ENCODE data around the gene YBEY.
"Not testable (repeated sequence)": the region's sequence is repeated elsewhere in the genome, so short reads cannot be mapped to it uniquely, and the experiment has no call there.

Gene YBEY

DNA sequence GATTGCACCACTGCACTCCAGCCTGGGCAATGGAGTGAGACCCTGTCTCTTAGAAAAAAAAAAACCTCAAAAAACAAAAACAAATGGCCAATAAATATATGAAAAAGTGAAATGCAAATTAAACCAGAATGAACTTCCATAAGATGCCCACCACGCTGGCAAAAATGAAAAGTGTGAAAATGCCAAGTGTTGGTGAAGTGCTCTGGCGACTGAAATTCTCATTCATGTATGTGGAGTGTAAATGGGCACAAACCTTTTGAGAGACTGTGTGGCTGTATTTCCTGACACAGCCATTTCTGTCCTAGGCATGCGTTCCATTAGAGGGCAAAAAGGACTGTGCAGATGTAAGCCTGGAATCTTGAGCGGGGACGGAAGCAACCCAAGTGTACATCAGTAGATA, 18.3 kb downstream of the YBEY start:
- no peak for DNase-seq (ENCODE audit: low spot score)
- no peak overlapping the region for H3K27ac ChIP-seq
- H3K4me3 ChIP-seq, result no peak overlapping the region
- TF ChIP-seq, protein P1, sequence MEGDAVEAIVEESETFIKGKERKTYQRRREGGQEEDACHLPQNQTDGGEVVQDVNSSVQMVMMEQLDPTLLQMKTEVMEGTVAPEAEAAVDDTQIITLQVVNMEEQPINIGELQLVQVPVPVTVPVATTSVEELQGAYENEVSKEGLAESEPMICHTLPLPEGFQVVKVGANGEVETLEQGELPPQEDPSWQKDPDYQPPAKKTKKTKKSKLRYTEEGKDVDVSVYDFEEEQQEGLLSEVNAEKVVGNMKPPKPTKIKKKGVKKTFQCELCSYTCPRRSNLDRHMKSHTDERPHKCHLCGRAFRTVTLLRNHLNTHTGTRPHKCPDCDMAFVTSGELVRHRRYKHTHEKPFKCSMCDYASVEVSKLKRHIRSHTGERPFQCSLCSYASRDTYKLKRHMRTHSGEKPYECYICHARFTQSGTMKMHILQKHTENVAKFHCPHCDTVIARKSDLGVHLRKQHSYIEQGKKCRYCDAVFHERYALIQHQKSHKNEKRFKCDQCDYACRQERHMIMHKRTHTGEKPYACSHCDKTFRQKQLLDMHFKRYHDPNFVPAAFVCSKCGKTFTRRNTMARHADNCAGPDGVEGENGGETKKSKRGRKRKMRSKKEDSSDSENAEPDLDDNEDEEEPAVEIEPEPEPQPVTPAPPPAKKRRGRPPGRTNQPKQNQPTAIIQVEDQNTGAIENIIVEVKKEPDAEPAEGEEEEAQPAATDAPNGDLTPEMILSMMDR (IDR thresholded peaks at IDR 0.05), result no peak

DNA sequence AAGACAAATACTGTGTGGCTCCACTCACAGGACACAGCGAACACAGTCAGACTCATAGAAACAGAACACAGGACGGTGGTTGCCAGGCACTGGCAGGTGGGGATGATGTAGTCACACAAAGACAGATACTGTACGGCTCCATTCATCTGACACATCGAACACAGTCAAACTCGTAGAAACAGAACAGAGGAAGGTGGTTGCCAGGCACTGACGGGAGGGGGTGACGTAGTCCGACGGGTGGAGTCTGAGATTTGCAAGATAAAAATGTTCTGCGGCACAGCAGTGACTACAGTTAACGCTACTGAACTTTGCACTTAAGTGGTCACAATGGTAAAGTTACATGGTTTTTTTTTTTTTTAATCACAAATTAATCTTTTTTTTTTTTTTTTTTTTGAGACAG, 18.8 kb downstream of the YBEY start:
- Histone ChIP-seq H3K27ac (no peak overlapping the region), H3K4me3 (no peak overlapping the region)
- DNase-seq (ENCODE audit: low spot score), result no peak
- TF ChIP-seq, protein P1 (IDR thresholded peaks at IDR 0.05), result no peak

DNA sequence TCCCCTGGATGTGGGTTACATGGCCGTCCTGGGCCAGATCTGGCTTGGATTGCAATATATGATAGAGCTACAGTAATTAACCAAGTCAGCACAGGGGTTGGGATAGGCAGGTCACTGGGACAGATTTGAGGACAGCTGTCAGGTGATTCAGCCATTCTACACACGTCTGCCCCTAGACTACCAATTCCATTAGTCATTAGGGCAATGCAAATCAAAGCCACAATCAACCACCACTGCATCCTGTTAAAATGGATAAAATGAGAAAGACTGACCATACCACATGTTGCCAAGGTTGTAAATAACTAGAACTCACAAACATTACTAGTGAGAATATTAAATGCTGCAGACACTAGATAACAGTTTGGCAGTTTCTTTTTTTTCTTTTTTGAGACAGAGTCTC, 21.5 kb downstream of the YBEY start:
- no peak for DNase-seq (ENCODE audit: low spot score)
- Histone ChIP-seq H3K4me3 (no peak overlapping the region), H3K27ac (no peak overlapping the region)
- TF ChIP-seq, protein P1 (IDR thresholded peaks at IDR 0.05), result no peak

DNA sequence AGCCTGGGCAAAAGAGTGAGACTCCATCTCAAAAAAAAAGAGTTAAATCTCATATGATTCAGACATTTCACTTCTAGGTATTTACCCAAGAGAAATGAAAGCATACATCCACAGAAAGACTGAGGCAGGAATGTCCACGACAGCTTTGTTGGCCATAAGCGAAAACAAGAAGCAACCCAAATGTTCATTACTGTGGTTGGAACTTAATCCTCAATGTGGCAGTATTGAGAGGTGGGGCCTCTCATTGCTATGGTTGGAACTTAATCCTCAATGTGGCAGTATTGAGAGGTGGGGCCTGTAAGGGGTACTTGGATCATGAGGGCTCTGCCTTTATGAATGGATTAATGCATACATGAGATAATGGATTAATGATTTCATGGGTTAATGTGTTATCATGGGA, 22.3 kb downstream of the YBEY start:
- no peak for DNase-seq (ENCODE audit: low spot score)
- TF ChIP-seq, protein P1 (IDR thresholded peaks at IDR 0.05), result no peak
- no peak overlapping the region for H3K4me3 ChIP-seq
- no peak overlapping the region for H3K27ac ChIP-seq

DNA sequence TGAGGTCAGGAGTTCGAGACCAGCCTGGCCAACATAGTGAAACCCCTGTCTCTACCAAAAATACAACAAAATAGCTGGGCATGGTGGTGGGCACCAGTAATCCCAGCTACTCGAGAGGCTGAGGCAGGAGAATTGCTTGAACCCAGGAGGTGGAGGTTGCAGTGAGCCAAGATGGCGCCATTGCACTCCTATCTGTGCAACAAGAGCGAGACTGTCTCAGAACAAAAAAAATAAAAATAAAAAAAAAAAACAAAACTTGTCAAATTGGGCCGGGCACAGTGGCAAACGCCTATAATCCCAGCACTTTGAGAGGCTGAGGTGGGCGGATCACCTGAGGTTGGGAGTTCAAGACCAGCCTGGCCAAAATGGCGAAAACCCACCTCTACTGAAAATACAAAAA, 24.1 kb downstream of the YBEY start:
- not testable (repeated sequence) for DNase-seq (ENCODE audit: low spot score); H3K27ac ChIP-seq; H3K4me3 ChIP-seq

DNA sequence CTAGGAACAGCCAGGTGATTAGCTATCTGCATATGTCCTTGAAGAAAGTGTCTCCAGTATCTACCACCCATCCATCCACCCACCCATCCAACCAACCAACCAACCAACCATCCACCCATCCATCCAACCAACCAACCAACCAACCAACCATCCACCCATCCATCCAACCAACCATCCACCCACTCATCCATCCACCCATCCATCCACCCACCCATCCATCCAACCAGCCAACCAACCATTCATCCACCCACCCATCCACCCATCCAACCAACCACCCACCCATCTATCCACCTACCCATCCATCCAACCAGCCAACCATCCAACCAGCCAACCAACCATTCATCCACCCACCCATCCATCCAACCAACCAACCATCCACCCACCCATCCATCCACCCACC, 25.4 kb downstream of the YBEY start:
- Histone ChIP-seq H3K27ac (no peak overlapping the region), H3K4me3 (no peak overlapping the region)
- no peak for DNase-seq (ENCODE audit: low spot score)
- TF ChIP-seq, protein P1 (IDR thresholded peaks at IDR 0.05), result no peak

DNA sequence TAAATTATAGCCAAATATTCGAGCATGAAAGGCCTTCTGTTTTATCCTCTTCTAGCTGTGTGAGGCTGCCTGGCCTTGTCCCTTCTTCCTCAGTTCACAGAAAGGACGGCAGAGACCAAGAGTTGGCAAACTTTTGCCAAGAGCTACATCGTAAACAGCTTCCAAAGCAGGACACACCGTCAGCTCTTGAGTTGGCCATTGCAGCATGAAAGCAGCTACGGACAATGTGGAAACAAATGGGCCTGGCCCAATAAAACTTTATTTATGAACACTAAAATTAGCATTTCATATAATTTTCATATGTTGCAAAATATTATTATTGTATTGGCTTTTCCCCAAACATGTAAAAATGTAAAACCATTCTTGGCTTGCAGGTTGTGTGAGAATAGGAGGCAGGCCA, 26.8 kb downstream of the YBEY start:
- TF ChIP-seq, protein P1 (IDR thresholded peaks at IDR 0.05), result no peak
- DNase-seq (ENCODE audit: low spot score), result no peak

DNA sequence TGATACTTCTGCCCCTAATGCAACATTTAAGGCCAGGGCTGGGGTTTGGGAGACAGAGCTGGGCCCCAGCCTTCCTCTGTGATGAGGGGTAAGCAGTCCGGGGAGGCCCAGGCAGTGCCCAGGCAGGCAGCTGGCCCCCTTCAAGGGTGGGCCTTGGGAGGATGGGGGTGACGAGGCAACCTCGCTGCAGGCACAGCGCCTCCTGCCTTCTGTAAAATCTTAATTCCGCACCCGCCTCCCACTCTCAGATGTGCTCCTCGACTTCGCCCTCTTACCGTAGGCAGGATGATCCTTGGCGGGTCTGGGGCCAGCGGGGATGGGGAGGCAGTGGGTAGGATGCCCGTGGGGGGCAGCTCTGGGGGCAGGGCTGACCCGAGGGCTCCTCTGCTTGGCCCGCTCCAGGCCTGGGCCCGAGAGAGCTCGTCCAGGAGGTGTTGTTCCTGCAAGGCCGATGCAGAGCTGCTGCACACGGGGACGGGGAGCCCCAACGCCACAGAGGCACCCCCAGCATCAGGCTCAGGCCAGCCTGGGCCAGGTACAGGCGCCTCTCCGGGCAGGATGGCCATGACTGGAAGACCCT, 28.4 kb downstream of the YBEY start:
- Histone ChIP-seq H3K27ac (no peak overlapping the region), H3K4me3 (no peak overlapping the region)
- DNase-seq (ENCODE audit: low spot score), result no peak
- TF ChIP-seq, protein P1 (IDR thresholded peaks at IDR 0.05), result no peak

More for the DNA sequence above, 26.8 kb downstream of the YBEY start:
- H3K27ac ChIP-seq, result no peak overlapping the region
- H3K4me3 ChIP-seq, result no peak overlapping the region

Data from coronary artery (tissue), 2 donors.